ENCODE measurements around the gene LRCH1.

- TF ChIP-seq, protein P1, sequence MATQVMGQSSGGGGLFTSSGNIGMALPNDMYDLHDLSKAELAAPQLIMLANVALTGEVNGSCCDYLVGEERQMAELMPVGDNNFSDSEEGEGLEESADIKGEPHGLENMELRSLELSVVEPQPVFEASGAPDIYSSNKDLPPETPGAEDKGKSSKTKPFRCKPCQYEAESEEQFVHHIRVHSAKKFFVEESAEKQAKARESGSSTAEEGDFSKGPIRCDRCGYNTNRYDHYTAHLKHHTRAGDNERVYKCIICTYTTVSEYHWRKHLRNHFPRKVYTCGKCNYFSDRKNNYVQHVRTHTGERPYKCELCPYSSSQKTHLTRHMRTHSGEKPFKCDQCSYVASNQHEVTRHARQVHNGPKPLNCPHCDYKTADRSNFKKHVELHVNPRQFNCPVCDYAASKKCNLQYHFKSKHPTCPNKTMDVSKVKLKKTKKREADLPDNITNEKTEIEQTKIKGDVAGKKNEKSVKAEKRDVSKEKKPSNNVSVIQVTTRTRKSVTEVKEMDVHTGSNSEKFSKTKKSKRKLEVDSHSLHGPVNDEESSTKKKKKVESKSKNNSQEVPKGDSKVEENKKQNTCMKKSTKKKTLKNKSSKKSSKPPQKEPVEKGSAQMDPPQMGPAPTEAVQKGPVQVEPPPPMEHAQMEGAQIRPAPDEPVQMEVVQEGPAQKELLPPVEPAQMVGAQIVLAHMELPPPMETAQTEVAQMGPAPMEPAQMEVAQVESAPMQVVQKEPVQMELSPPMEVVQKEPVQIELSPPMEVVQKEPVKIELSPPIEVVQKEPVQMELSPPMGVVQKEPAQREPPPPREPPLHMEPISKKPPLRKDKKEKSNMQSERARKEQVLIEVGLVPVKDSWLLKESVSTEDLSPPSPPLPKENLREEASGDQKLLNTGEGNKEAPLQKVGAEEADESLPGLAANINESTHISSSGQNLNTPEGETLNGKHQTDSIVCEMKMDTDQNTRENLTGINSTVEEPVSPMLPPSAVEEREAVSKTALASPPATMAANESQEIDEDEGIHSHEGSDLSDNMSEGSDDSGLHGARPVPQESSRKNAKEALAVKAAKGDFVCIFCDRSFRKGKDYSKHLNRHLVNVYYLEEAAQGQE (IDR thresholded peaks at IDR 0.05; ENCODE audit: insufficient replicate concordance, low read depth): no peak
- TF ChIP-seq CTCF (IDR thresholded peaks at IDR 0.05; ENCODE audit: insufficient read depth, low read length) (no peak), POLR2AphosphoS5 (IDR thresholded peaks at IDR 0.05; ENCODE audit: low read depth) (no peak)
Observed at GRCh38 chr13:46716821-46717220, 163.9 kb downstream of the LRCH1 start.

Measured in HL-60 (cell line).